Heart left ventricle (tissue), 16 donors: ENCODE data around the gene PSMG4. TPM values are rescaled to one million over a fixed set of nuclear protein-coding genes. Genes with fewer than 3 reads are reported as not detected.

Experiments used
- ATAC-seq, 4 donors: fragments of 200-7000 bp; cut with Tn5 transposase; one replicate each; pipeline ENCODE4 v1.9.1; 2020 to 2022; ENCODE audit warnings: moderate library complexity in 4 of 4, mild to moderate bottlenecking in 3 of 4, moderate number of reproducible peaks in 1 of 4
- DNase-seq, 5 donors: peaks; one replicate each; pipeline ENCODE4 v3.0.0-alpha.2; 2020
- H3K27ac ChIP-seq, 12 donors: fragments of 200-600 bp; sonication (generic) in 4 of 12; one replicate each; pipeline versions ENCODE4 v1.5.0 to v1.8.0; 2016 to 2022; ENCODE audit warnings: mild to moderate bottlenecking in 2 of 12
- H3K27me3 ChIP-seq, 9 donors: fragments of 200-600 bp; sonication (generic) in 2 of 9; one replicate each; pipeline versions ENCODE4 v1.5.1 to v1.8.0; 2016 to 2022; ENCODE audit warnings: mild to moderate bottlenecking in 3 of 9
- H3K36me3 ChIP-seq, 9 donors: fragments of 200-600 bp; sonication (generic) in 2 of 9; one replicate each; pipeline versions ENCODE4 v1.5.0 to v1.8.0; 2018 to 2022; ENCODE audit warnings: mild to moderate bottlenecking in 2 of 9
- H3K4me1 ChIP-seq, 12 donors: fragments of 200-600 bp; sonication (generic) in 4 of 12; one replicate each; pipeline versions ENCODE4 v1.5.0 to v1.8.0; 2016 to 2022; ENCODE audit warnings: mild to moderate bottlenecking in 3 of 12
- H3K4me3 ChIP-seq, 12 donors: fragments of 200-600 bp; sonication (generic) in 4 of 12; one replicate each; pipeline versions ENCODE4 v1.5.0 to v1.8.0; 2017 to 2022; ENCODE audit warnings: mild to moderate bottlenecking in 9 of 12, moderate library complexity in 4 of 12
- H3K9me3 ChIP-seq, 12 donors: fragments of 200-600 bp; sonication (generic) in 4 of 12; one replicate each; pipeline versions ENCODE4 v1.5.0 to v1.8.0; 2016 to 2022; ENCODE audit warnings: mild to moderate bottlenecking in 1 of 12
- POLR2A ChIP-seq, 2 donors: fragments of 450-650 bp; IDR thresholded peaks; one replicate each; pipeline ENCODE4 v1.6.1; 2017; ENCODE audit warnings: antibody characterized with exemption in 2 of 2, mild to moderate bottlenecking in 2 of 2, moderate library complexity in 2 of 2
- WGBS, 4 donors: extraction: QIAGEN DNeasy Blood & Tissue Kit in 2 of 4; methylation state at CpG; one replicate each; pipeline versions ENCODE4 v1.1.5 to v1.1.7; 2013 to 2018; 5-methylcytosine and 5-hydroxymethylcytosine counted together
- intact Hi-C, 10 donors: fragments of 100-400 bp; cut with DNase I; formaldehyde crosslinking; loops; one replicate each; pipeline versions ENCODE4 v1.11.1 to v1.14.2; 2022
- polyA plus RNA-seq, 2 donors: library from polyadenylated mRNA; stranded (reverse); fragments of 200-250 nt; gene quantifications; one replicate each; pipeline ENCODE4 v1.2.3, GENCODE V29; 2013
- total RNA-seq, 9 donors: library from RNA; depleted of rRNA in 2 of 9; stranded (reverse); fragments of >200 nt in 2 of 9; fragmentation: NEBNext Ultra II Directional in 3 of 9; extraction: Animal tissue kit (Norgen Biotek cat#: 25700) in 3 of 9; gene quantifications; one replicate each; pipeline versions ENCODE4 v1.1.0 to v1.2.4, GENCODE V29; 2016 to 2023
- TF ChIP-seq, protein P1 (sequence below), 12 donors: fragments of 200-600 bp; sonication (generic) in 4 of 12; IDR thresholded peaks; one replicate each; pipeline versions ENCODE4 v1.5.0 to v1.8.0; 2018 to 2022; ENCODE audit warnings: antibody characterized with exemption in 12 of 12, mild to moderate bottlenecking in 5 of 12
- donor health status: ischemic (EF 13 %, LVEDD 7.1; RV severe dilation, severe dysfunction).
- donor health status: healthy with polysubstance abuse.
- donor health status: DM: no; HTN: yes; CAD: no.
- donor health status: DM: no; HTN: no; CAD: no.
- donor health status: ischemic (EF 25% LVEDD 6.9; RV normal size, moderate dysfunction).
- donor health status: ischemic (EF 25% LVEDD 5.7; RV mildly dilated, moderate dysfunction).
- donor health status: healthy.
- donor health status: DM: yes; HTN: yes; CAD: no.
- donor health status: ischemic (EF 35%, LVEDD 5.7; RV mildly dilated, moderate dysfunction).
- donor health status: nonischemic (EF 11% LVEDD 7.7; RV severe dilation, severe dysfunction).
- donor health status: DM: yes; HTN: yes; CAD: no.
- donor health status: PGD.
- donor health status: ischemic (EF 29% LVEDD 5.4; RV normal size, mild dysfunction).
- donor health status: nonischemic (EF 23%, LVEDD 6.1; RV moderate dilation, normal function).

The PSMG4 gene
- total and polyA plus RNA-seq, 11 donors = 6.2 to 21.7 (median 9.7) TPM

DNA sequence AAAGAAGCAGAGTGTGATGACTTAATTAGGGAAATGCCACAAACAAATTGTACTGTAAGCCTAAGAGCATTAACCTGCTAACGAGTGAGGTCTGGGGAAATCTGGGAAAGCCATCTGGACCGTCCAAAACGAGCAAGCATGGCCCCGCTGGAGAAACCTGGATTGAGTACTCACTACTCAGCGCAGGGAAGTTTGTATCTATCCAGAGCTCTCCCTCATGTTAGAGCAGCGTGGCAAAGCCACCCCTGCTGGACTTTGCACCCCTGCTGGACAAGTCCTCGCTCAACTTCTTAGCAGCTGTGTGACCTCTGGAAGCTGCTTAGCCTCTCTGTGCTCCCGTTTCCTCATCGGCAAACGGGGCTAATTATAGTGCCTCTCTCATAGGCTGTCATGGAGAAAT lies 37.3 kb downstream of the PSMG4 start:
- intact Hi-C loops = loop anchor here in 2 of 10 donors (10.0 kb wide), 1 partner anchor 159 kb away; the partner anchor contains the start of gene SLC22A23 (in 2 of the 2)

DNA sequence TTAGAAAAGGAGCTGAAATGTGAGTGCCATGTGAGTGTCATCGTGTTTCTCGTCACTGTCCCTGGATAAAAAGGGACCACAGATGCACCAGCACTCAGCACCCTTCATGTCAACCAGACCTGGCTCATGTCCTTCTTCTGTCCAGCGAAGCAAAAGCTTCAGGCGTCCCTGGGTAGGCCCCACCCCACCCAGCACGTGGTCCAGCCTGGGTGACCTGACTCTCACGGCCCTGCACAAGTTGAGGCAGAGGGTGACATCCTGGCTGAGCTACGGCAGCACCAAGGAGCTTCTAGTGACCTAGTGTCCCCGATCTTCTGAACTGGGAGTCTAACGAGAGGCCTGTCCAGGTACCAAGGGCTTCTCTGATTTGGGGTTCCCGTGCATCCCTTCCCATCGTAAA lies 37.8 kb downstream of the PSMG4 start:
- H3K27me3 ChIP-seq = no peaks in the 10 kb centered on the region

More for the DNA sequence above, 37.3 kb downstream of the PSMG4 start:
- Histone ChIP-seq H3K27ac (no peak overlapping the region), H3K4me1 (peaks cover 0 to 16% (median 0%) of the 10 kb centered on the region in 12 donors), H3K9me3 (no peaks in the 10 kb centered on the region), H3K4me3 (no peak overlapping the region), H3K36me3 (no peaks in the 10 kb centered on the region), H3K27me3 (no peaks in the 10 kb centered on the region)
- ATAC-seq = no peak
- TF ChIP-seq, protein P1, sequence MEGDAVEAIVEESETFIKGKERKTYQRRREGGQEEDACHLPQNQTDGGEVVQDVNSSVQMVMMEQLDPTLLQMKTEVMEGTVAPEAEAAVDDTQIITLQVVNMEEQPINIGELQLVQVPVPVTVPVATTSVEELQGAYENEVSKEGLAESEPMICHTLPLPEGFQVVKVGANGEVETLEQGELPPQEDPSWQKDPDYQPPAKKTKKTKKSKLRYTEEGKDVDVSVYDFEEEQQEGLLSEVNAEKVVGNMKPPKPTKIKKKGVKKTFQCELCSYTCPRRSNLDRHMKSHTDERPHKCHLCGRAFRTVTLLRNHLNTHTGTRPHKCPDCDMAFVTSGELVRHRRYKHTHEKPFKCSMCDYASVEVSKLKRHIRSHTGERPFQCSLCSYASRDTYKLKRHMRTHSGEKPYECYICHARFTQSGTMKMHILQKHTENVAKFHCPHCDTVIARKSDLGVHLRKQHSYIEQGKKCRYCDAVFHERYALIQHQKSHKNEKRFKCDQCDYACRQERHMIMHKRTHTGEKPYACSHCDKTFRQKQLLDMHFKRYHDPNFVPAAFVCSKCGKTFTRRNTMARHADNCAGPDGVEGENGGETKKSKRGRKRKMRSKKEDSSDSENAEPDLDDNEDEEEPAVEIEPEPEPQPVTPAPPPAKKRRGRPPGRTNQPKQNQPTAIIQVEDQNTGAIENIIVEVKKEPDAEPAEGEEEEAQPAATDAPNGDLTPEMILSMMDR (IDR thresholded peaks at IDR 0.05) = no peak
- TF ChIP-seq POLR2A (IDR thresholded peaks at IDR 0.05) = no peak
- DNase-seq = no peak
- WGBS, 4 donors = 77 to 82% (median 78%) methylated on average over 9 to 10 of the region's 10 CpGs

DNA sequence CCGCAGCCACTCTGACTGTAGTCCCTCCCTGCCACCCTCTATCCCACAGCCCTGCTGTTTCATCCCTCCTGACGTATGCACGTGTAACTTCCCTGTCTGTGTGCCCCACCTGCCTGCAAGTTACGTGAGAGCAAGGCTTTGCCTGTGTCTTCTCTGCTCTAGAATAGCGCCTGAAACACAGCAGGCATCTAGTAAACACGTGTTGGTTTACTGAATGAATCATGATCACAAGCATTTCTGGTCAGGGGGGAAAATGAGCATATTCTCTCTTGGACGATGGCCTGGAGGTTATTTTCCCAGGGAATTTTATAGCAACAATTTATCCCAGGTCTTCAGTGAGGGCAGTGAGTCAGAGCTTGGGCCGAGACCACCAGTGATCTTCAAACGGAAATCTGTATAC lies 38.3 kb downstream of the PSMG4 start:
- no peak for ATAC-seq
- no peaks in the 10 kb centered on the region for H3K27me3 ChIP-seq
- H3K9me3 ChIP-seq = peaks cover 0 to 5% (median 0%) of the 10 kb centered on the region in 12 donors
- peaks cover 0 to 15% (median 0%) of the 10 kb centered on the region in 12 donors for H3K4me1 ChIP-seq
- intact Hi-C loops = loop anchor here in 2 of 10 donors (10.0 kb wide), 1 partner anchor 158 kb away; the partner anchor contains the start of gene SLC22A23 (in 2 of the 2)
- TF ChIP-seq, protein P1 (IDR thresholded peaks at IDR 0.05) = no peak
- no peak for TF ChIP-seq POLR2A (IDR thresholded peaks at IDR 0.05)
- no peak overlapping the region for H3K4me3 ChIP-seq
- WGBS, 4 donors = 89 to 93% (median 91%) methylated on average over 9 of the region's 9 CpGs
- DNase-seq = no peak
- H3K27ac ChIP-seq = no peak overlapping the region
- H3K36me3 ChIP-seq = no peaks in the 10 kb centered on the region

More for the DNA sequence above, 37.8 kb downstream of the PSMG4 start:
- Histone ChIP-seq H3K4me3 (no peak overlapping the region), H3K27ac (no peak overlapping the region), H3K36me3 (no peaks in the 10 kb centered on the region), H3K9me3 (peaks cover 0 to under 1% (median 0%) of the 10 kb centered on the region in 12 donors), H3K4me1 (peaks cover 0 to 16% (median 0%) of the 10 kb centered on the region in 12 donors)
- ATAC-seq = no peak
- 86 to 95% (median 88%) methylated on average over 7 to 11 of the region's 11 CpGs for WGBS, 4 donors
- intact Hi-C loops = loop anchor here in 2 of 10 donors (10.0 kb wide), 1 partner anchor 158 kb away; the partner anchor contains the start of gene SLC22A23 (in 2 of the 2)
- no peak for TF ChIP-seq POLR2A (IDR thresholded peaks at IDR 0.05)
- TF ChIP-seq, protein P1 (IDR thresholded peaks at IDR 0.05) = no peak
- DNase-seq = no peak

DNA sequence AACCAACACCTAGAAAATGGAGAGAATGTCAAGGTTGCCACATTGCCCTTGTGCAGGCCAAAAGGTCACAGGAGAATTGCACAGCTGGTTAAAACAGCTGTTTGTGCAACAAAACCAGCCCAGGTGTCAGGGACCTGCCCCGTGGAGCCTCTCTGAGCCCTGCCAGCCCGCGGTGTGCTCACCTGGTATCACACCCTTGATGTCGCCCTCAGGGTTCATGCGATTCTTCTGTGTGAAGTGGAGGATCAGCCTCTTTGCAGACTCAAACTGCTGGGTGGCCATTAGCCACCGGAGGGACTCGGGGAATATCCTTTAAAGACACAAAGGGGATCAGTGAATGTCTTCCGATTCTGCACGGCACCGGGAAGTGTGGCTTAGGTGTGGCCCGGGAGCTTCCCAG lies 39.2 kb downstream of the PSMG4 start:
- no peak overlapping the region for H3K4me3 ChIP-seq
- no peak for TF ChIP-seq POLR2A (IDR thresholded peaks at IDR 0.05)
- TF ChIP-seq, protein P1 (IDR thresholded peaks at IDR 0.05) = no peak
- ATAC-seq (no peak), DNase-seq (no peak)
- no peak overlapping the region for H3K27ac ChIP-seq
- H3K9me3 ChIP-seq = peaks cover 0 to 8% (median 0%) of the 10 kb centered on the region in 12 donors
- H3K27me3 ChIP-seq = no peaks in the 10 kb centered on the region
- H3K4me1 ChIP-seq = peaks cover 0 to 7% (median 0%) of the 10 kb centered on the region in 12 donors
- H3K36me3 ChIP-seq = no peaks in the 10 kb centered on the region
- intact Hi-C loops = loop anchor here in 2 of 10 donors (10.0 kb wide), 1 partner anchor 157 kb away; the partner anchor contains the start of gene SLC22A23 (in 2 of the 2)
- 77 to 85% (median 82%) methylated on average over 11 of the region's 11 CpGs for WGBS, 4 donors
